Measurements from ENCODE around the gene CCDC73. TPM values are rescaled to one million over a fixed set of nuclear protein-coding genes. Genes with fewer than 3 reads are reported as not detected.

CCDC73 gene
- total RNA-seq, 1 experiment from 2014 or later, result not detected

GRCh38 chr11:32555895-32556294 lies 238.6 kb downstream of the CCDC73 start:
- no peaks in the 10 kb centered on the region for H3K36me3 Mint-ChIP-seq
- TF ChIP-seq ZMAT4 (CRISPR knock-in tag; IDR thresholded peaks at IDR 0.05) (no peak), MAX (CRISPR knock-in tag; IDR thresholded peaks at IDR 0.05) (no peak), E2F1 (CRISPR knock-in tag; IDR thresholded peaks at IDR 0.05) (no peak), GRHL2 (CRISPR knock-in tag; IDR thresholded peaks at IDR 0.05; ENCODE audit: insufficient replicate concordance, severe bottlenecking) (no peak), ZNF219 (CRISPR knock-in tag; IDR thresholded peaks at IDR 0.05; ENCODE audit: borderline replicate concordance) (no peak), JUN (CRISPR knock-in tag; IDR thresholded peaks at IDR 0.05) (no peak), PRRX2 (CRISPR knock-in tag; IDR thresholded peaks at IDR 0.05) (no peak), CREM (CRISPR knock-in tag; IDR thresholded peaks at IDR 0.05) (no peak), TCF7 (CRISPR knock-in tag; IDR thresholded peaks at IDR 0.05; ENCODE audit: low read depth) (no peak), ZNF671 (CRISPR knock-in tag; IDR thresholded peaks at IDR 0.05) (no peak), FOXK1 (CRISPR knock-in tag; IDR thresholded peaks at IDR 0.05) (no peak)
- TF ChIP-seq, protein P1, sequence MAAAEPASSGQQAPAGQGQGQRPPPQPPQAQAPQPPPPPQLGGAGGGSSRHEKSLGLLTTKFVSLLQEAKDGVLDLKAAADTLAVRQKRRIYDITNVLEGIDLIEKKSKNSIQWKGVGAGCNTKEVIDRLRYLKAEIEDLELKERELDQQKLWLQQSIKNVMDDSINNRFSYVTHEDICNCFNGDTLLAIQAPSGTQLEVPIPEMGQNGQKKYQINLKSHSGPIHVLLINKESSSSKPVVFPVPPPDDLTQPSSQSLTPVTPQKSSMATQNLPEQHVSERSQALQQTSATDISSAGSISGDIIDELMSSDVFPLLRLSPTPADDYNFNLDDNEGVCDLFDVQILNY (CRISPR knock-in tag; IDR thresholded peaks at IDR 0.05), result no peak
- TF ChIP-seq, protein P2, sequence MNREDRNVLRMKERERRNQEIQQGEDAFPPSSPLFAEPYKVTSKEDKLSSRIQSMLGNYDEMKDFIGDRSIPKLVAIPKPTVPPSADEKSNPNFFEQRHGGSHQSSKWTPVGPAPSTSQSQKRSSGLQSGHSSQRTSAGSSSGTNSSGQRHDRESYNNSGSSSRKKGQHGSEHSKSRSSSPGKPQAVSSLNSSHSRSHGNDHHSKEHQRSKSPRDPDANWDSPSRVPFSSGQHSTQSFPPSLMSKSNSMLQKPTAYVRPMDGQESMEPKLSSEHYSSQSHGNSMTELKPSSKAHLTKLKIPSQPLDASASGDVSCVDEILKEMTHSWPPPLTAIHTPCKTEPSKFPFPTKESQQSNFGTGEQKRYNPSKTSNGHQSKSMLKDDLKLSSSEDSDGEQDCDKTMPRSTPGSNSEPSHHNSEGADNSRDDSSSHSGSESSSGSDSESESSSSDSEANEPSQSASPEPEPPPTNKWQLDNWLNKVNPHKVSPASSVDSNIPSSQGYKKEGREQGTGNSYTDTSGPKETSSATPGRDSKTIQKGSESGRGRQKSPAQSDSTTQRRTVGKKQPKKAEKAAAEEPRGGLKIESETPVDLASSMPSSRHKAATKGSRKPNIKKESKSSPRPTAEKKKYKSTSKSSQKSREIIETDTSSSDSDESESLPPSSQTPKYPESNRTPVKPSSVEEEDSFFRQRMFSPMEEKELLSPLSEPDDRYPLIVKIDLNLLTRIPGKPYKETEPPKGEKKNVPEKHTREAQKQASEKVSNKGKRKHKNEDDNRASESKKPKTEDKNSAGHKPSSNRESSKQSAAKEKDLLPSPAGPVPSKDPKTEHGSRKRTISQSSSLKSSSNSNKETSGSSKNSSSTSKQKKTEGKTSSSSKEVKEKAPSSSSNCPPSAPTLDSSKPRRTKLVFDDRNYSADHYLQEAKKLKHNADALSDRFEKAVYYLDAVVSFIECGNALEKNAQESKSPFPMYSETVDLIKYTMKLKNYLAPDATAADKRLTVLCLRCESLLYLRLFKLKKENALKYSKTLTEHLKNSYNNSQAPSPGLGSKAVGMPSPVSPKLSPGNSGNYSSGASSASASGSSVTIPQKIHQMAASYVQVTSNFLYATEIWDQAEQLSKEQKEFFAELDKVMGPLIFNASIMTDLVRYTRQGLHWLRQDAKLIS (CRISPR knock-in tag; IDR thresholded peaks at IDR 0.05; ENCODE audit: borderline replicate concordance), result no peak
- no peak for ATAC-seq
- CTCF ChIA-PET, result no interaction called here
- DNase-seq (ENCODE audit: low spot score), result no peak
- no peak overlapping the region for H3K27ac Mint-ChIP-seq
- POLR2A ChIA-PET, result no interaction called here
- no peaks in the 10 kb centered on the region for H3K4me1 Mint-ChIP-seq
- no peaks in the 10 kb centered on the region for H3K27me3 Mint-ChIP-seq (ENCODE audit: low read depth)
- no peak overlapping the region for H3K4me3 Mint-ChIP-seq
- peaks cover 4% of the 10 kb centered on the region; the same call in 1 of the 2 replicates for H3K9me3 Mint-ChIP-seq

GRCh38 chr11:32555091-32555490 lies 239.4 kb downstream of the CCDC73 start:
- CTCF ChIA-PET, result no interaction called here
- no peaks in the 10 kb centered on the region for H3K27me3 Mint-ChIP-seq (ENCODE audit: low read depth)

More at GRCh38 chr11:32555091-32555490, 239.4 kb downstream of the CCDC73 start:
- ATAC-seq (no peak), DNase-seq (ENCODE audit: low spot score) (no peak)
- Mint-ChIP-seq H3K9me3 (peaks cover 10% of the 10 kb centered on the region), H3K4me1 (no peaks in the 10 kb centered on the region), H3K4me3 (no peak overlapping the region), H3K27ac (no peak overlapping the region), H3K36me3 (no peaks in the 10 kb centered on the region)
- POLR2A ChIA-PET, result no interaction called here
- TF ChIP-seq ZBTB21 (CRISPR knock-in tag; IDR thresholded peaks at IDR 0.05; ENCODE audit: borderline replicate concordance) (no peak), FOXP4 (CRISPR knock-in tag; IDR thresholded peaks at IDR 0.05) (no peak), NR1H2 (CRISPR knock-in tag; IDR thresholded peaks at IDR 0.05) (no peak), RELA (CRISPR knock-in tag; IDR thresholded peaks at IDR 0.05; ENCODE audit: borderline replicate concordance) (no peak), GABPB1 (CRISPR knock-in tag; IDR thresholded peaks at IDR 0.05) (no peak)

Other genes starting within 250 kb of the CCDC73 start
- 320 to 365 TPM (median 321 TPM) in 3 replicates for gene EIF3M, start 210.8 kb downstream of the CCDC73 start, total RNA-seq (2021)
- gene PRRG4, start 35.3 kb upstream of the CCDC73 start, total RNA-seq (2021), result 0.87 to 1.1 TPM (median 1.1 TPM) in 3 replicates
- 74.0 to 84.0 TPM (median 79.3 TPM) in 3 replicates for gene QSER1, start 98.1 kb upstream of the CCDC73 start, total RNA-seq (2021)
- 4.7 to 5.6 TPM (median 5.1 TPM) in 3 replicates for gene DEPDC7, start 221.2 kb upstream of the CCDC73 start, total RNA-seq (2021)
- gene TCP11L1, start 244.9 kb upstream of the CCDC73 start, total RNA-seq (2021), result 16.8 to 19.4 TPM (median 18.5 TPM) in 3 replicates